ENCODE measurements around the gene PIGS.
"Not testable (repeated sequence)": the region's sequence is repeated elsewhere in the genome, so short reads cannot be mapped to it uniquely, and the experiment has no call there.

The PIGS gene

GRCh38 chr17:28578246-28579195, 7.2 kb upstream of the PIGS start:
- DNase-seq: no peak

GRCh38 chr17:28577466-28577824, 6.1 kb upstream of the PIGS start:
- no peak for DNase-seq

- no peak for DNase-seq
These were observed 5.6 kb upstream of the PIGS start, which contains the start of gene ALDOC for GRCh38 chr17:28576758-28577465. ALDOC (minus strand) TSS chr17:28576895; CDS start chr17:28575532, 1,363 bp downstream.

DNA sequence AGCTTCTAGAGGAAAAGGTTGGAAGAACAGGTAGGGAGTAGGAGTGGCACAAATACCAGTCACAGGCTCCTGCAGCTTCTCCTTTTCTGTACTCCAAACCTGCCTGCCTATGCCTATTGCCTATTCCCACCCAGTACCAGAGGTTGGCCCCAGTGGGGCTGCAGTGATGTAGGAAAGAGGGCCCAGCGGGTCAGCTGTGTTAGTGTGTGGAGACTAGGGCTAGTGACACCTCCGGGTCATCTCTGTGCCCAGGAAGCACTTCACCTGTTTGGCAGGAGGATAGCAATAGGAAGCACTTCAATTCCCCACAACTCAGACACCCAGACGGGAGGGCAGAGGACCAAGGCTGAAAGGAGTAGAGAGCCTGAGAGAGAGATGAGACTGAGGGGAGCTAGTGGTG, 4.7 kb upstream of the PIGS start:
- not testable (repeated sequence) for DNase-seq

GRCh38 chr17:28575126-28575795, 3.9 kb upstream of the PIGS start:
- DNase-seq: no peak

- DNase-seq: no peak
These were observed 3.2 kb upstream of the PIGS start for GRCh38 chr17:28574526-28574925.

DNA sequence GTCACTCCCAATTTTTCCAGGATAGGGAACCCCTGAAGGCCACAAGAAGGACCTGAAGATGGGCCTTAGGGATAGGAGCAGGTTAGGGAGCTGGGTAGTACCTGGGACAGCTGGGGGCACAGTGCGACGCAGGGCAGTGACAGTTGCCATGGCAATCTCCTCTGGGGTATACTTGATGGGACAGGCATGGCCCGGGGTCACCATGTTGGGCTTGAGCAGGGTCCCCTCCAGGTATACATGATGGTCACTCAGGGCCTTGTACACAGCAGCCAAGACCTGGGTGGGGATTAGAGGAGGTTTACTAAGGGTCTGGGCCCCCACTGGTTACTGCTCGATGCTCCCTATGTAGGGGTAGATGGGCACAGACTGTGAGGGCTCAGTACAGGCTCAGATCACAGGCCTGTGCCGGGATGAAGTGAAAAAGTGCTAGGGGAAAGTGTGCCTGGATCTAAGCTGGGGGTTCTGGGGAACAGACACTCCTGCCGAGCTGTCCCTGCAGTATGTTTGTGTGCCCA, 2.7 kb upstream of the PIGS start:
- no peak for DNase-seq

DNA sequence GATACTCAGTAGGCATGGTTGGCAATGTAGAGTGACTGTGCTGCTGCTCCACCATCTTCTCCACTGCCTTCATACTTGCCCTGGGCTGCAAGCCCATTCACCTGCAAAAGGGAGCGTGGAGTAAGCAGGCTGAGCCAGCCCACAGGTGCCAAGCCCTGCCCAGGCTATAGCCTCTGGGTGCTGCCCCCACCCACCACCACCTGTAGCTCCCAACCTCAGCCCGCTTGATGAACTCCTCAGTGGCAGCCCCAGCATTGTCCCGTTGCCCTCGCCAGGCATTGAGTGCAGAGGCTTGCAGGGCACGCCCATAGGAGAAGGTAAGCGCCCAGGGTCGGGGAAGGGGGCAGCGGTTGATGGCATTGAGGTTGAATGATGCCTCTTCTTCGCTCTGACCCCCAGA, 2.2 kb upstream of the PIGS start:
- no peak for DNase-seq

DNA sequence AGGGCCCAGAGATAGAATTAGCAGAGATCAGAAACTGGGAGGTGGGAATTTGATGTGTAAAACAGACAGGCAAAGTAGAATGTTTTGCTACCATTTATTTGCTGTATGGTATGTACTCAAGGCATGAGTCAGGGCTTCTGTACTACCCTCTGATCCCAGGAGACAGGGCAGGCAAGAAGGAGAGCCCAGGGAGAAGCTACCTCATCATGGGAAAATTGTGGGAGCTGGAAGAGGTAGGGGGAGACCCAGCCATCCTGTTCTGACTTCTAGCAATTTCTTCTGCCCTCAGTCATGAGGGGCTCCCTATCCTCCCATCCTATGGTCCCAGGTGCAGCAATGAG, 1.7 kb upstream of the PIGS start:
- DNase-seq: no peak

DNA sequence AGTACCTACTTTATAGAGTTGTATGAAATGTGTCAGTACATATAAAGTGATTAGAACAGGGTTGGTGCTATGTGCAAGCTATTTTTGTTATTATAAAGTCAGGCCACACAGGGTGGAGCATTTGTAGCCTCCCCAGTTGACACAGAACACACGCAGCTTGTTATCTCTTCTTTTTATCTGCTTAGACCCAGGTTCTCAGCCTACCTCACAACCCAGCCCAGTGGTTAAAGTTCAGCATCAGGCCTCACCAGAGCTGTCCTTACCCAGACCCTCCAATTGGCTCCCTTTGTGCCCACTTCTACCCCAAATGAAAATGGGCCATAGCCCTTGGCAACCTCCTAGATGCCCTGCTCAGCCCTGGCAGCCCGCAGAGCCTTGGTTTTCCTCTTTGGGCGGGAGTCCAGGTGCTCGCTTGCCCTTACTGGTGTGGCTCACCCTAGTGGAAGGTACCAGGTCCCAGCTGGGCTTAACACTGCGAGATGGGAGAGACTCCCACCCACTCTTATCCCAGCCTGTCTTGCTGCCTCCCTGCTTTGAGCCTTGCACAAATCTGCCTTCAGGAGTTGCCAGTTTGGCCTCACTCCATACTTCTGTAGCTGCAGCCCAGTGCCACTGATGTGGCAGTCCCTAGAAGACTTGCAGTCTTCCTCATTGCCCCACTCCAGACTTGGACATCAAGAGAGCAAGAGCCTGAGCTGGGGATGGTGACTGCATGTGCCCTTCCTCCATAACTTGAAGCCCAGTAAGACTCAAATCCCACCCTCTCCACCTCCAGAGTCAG, 1.1 kb upstream of the PIGS start:
- DNase-seq: no peak

- no peak for DNase-seq
These were observed 486 bp downstream of the PIGS start for GRCh38 chr17:28570716-28571360.

- no peak for DNase-seq
These were observed 1.9 kb downstream of the PIGS start for GRCh38 chr17:28569446-28569845.

DNA sequence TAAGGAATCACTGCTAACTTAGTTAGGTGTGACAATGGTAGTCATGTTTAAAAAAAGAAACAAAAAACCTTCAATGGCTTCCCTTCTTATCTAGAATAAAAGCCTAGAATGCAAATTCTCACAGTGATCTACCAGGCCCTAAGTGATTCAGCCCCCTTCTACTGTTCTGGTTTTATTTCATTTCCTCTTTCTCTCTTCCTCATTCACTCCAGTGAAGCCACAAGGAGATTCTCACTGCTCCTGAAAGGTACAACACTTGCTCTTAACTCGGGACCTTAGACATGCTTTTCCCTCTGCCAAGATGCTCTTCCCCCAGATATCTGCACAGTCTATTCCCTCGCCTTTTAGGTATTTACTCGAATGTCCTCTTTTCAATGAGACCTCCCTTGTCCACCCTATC, 3.7 kb downstream of the PIGS start:
- no peak for DNase-seq

- DNase-seq: no peak
These were observed 7.8 kb downstream of the PIGS start for GRCh38 chr17:28563475-28563874.

- DNase-seq: no peak
These were observed 16.3 kb downstream of the PIGS start for GRCh38 chr17:28555022-28555421.

DNA sequence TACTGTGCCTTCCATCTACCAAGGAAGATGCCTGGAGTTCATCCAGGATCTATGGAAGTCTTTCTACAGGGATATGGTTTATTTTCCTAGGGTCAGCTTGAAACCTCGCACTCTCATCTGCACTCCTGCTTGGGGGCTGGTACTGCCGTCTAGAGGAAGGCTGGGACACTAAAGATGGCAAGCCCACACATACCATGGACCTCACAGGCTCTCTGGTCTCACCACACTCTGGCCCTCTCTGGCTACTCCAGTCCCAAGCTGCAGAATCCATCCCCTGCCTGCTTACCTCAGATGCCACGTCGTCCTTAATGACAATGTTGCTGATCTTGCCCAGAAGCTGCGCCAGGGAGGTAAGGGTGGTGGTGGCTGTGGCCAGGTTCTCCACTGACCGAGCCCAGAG, 16.8 kb downstream of the PIGS start:
- DNase-seq: no peak

- DNase-seq: no peak
These were observed 18.3 kb downstream of the PIGS start for GRCh38 chr17:28553000-28553505.

DNA sequence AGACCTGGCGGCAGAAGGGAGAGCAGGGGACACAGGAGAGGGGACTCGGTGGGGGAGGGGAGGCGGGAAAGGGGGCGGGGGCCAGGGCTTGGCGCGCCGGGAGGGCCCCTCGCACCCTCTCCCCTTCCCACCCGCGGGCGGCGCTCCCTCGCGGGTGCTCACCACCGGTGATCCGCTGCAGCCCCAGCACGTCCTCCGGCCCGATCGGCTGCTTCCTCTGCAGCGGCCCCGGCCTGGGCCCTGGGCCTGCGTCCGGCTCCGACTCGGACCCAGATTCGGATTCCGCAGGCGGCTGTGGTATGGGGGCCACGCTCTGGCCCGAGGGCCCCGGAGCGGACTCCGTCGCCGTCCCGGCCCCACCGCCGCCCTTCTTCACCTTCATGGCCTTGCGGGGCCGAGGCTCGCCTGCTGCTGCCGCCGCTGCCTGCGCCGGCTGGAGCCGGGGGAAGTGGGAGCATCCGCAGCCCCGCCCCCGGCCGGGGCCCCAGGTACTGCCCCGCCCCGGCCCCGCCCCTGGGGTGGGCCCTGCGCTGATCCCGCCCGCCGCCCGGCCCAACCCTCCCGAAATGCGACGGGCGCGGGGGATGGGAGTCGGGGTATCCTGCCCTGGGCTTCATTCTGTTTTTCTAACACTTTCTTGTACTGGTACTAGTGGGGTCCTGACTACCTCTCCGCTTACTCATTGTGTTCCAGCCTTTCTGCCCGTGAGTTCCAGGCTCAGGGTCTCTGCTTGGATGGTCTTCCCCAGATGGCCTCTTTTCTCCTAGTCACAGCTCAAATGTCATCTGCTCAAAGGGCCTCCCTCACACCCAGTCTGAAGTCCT, 18.9 kb downstream of the PIGS start, which contains the start of gene UNC119:
UNC119 (minus strand) TSS at position 449 of the 824 bp plus-strand sequence; CDS start at position 382, 67 bp downstream.
- DNase-seq: peak; percentile 32

GRCh38 chr17:28551421-28552175, 19.7 kb downstream of the PIGS start:
- DNase-seq: no peak

- no peak for DNase-seq
These were observed 20.5 kb downstream of the PIGS start for GRCh38 chr17:28550858-28551257.
